SU-DHL-6 (cell line): ENCODE results near the gene ANKRD66.

Experiments
- CTCF ChIP-seq: fragments of 200-600 bp; sonication (generic); IDR thresholded peaks from one replicate; pipeline ENCODE4 v1.5.1; 2017; ENCODE audit warnings: antibody characterized with exemption, mild to moderate bottlenecking, low read length, moderate library complexity; ENCODE audit not compliant: insufficient read depth, poor library complexity, severe bottlenecking
- EZH2phosphoT487 ChIP-seq: fragments of 200-600 bp; sonication (generic), shearing (Covaris generic); conservative IDR thresholded peaks from 2 replicates; pipeline ENCODE4 v1.6.1; 2018; ENCODE audit warnings: mild to moderate bottlenecking, antibody characterized with exemption, low read length, moderate library complexity, mixed read lengths

DNA sequence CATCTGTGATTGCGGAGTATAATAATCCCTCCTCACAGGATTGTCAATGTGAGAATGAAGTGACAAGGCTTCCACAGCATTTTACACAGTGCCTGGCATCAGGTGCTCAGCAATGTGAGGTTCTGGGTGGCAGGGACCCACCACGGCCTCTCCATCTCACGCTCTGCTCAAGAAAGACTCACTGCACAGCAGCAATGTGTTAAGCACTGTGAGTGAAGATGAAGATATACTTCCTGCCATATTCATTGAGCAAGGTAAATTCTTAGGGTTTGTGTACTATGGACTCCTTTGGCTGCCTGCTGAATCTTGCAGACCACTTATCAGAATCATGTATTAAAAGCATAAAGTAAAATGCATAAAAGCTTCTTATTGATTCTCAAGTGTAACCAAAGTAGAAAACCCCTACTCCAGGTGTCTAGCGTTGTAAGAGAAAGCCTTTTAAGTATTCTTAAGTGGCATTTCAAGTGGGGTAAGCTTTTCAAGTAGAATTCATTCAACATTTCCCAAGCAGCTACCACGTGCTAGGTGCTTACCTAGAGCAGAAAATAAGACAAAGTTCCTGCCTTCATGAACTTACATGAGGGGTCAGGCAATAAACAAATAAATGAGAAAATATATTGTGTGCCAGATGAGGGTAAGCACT lies 29.5 kb downstream of the ANKRD66 start:
- TF ChIP-seq CTCF (no peak), EZH2phosphoT487 (no peak)
